OCI-M2 (cell line): ENCODE data around the gene ETS1.

Experiments
- DNase-seq: peaks from one replicate; lab custom pipeline; 2025; ENCODE audit not compliant: unreplicated experiment; lab: John Stamatoyannopoulos, UW

ETS1 gene

GRCh38 chr11:128503245-128503991, 83.9 kb downstream of the ETS1 start:
- DNase-seq: no peak

- no peak for DNase-seq
These were observed 84.6 kb downstream of the ETS1 start for GRCh38 chr11:128502726-128503125.

GRCh38 chr11:128501632-128502549, 85.5 kb downstream of the ETS1 start:
- DNase-seq: no peak

- DNase-seq: no peak
These were observed 86.3 kb downstream of the ETS1 start for GRCh38 chr11:128501008-128501407.

- DNase-seq: no peak
These were observed 86.9 kb downstream of the ETS1 start for GRCh38 chr11:128500493-128500892.

- DNase-seq: no peak
These were observed 87.6 kb downstream of the ETS1 start for GRCh38 chr11:128499613-128500253.

- no peak for DNase-seq
These were observed 88.6 kb downstream of the ETS1 start for GRCh38 chr11:128498721-128499245.

- no peak for DNase-seq
These were observed 89.6 kb downstream of the ETS1 start for GRCh38 chr11:128497776-128498095.

- no peak for DNase-seq
These were observed 90.1 kb downstream of the ETS1 start for GRCh38 chr11:128497061-128497775.

- no peak for DNase-seq
These were observed 90.7 kb downstream of the ETS1 start for GRCh38 chr11:128496692-128497060.

- DNase-seq: no peak
These were observed 91.1 kb downstream of the ETS1 start for GRCh38 chr11:128496249-128496648.

- DNase-seq: no peak
These were observed 92.7 kb downstream of the ETS1 start for GRCh38 chr11:128494418-128495332.

GRCh38 chr11:128493570-128493965, 93.8 kb downstream of the ETS1 start:
- DNase-seq: no peak

GRCh38 chr11:128492903-128493569, 94.3 kb downstream of the ETS1 start:
- DNase-seq: no peak

- DNase-seq: no peak
These were observed 94.9 kb downstream of the ETS1 start for GRCh38 chr11:128492461-128492860.

- no peak for DNase-seq
These were observed 96.0 kb downstream of the ETS1 start for GRCh38 chr11:128491195-128491936.

GRCh38 chr11:128490092-128490491, 97.3 kb downstream of the ETS1 start:
- DNase-seq: no peak

- DNase-seq: no peak
These were observed 98.9 kb downstream of the ETS1 start for GRCh38 chr11:128488471-128488870.

- DNase-seq: no peak
These were observed 99.4 kb downstream of the ETS1 start for GRCh38 chr11:128487978-128488377.
